KOPT-K1 (cell line): ENCODE measurements around the gene TBC1D10B.
A peak's percentile ranks its signal among the peaks of the same experiment; 100 is the strongest.

Experiments used
- H3K27ac ChIP-seq: fragments of 200-600 bp; sonication (generic); 2 replicates; pipeline ENCODE4 v1.5.1; 2016; ENCODE audit warnings: antibody characterized with exemption, mild to moderate bottlenecking, low read depth, low read length; ENCODE audit not compliant: poor library complexity, severe bottlenecking
- H3K36me3 ChIP-seq: fragments of 200-600 bp; sonication (generic); 2 replicates; pipeline ENCODE4 v1.5.1; 2017; ENCODE audit warnings: antibody characterized with exemption, mild to moderate bottlenecking, low read length, moderate library complexity; ENCODE audit not compliant: insufficient read depth
- H3K9me3 ChIP-seq: fragments of 200-600 bp; sonication (generic); 2 replicates; pipeline ENCODE4 v1.5.1; 2017; ENCODE audit warnings: antibody characterized with exemption, low read length, mild to moderate bottlenecking; ENCODE audit not compliant: insufficient read depth, poor library complexity, severe bottlenecking

Gene TBC1D10B

GRCh38 chr16:30356401-30357084 lies 13.8 kb downstream of the TBC1D10B start:
- Histone ChIP-seq H3K36me3 (peaks cover 77% of the 10 kb centered on the region), H3K9me3 (no peaks in the 10 kb centered on the region), H3K27ac (peak overlapping the region; percentile 74)

GRCh38 chr16:30355954-30356308 lies 14.4 kb downstream of the TBC1D10B start:
- Histone ChIP-seq H3K9me3 (no peaks in the 10 kb centered on the region), H3K36me3 (peaks cover 77% of the 10 kb centered on the region), H3K27ac (peak overlapping the region; percentile 74)

- peak within 1 kb of the TSS; percentile 74 for H3K27ac ChIP-seq
- peaks cover 77% of the 10 kb centered on the region for H3K36me3 ChIP-seq
- no peaks in the 10 kb centered on the region for H3K9me3 ChIP-seq
Observed at GRCh38 chr16:30355144-30355953, 14.9 kb downstream of the TBC1D10B start, which contains the start of gene CD2BP2. Gene CD2BP2, minus strand, starts transcription at chr16:30355308. Its CDS starts 627 bp downstream, at chr16:30354681.

GRCh38 chr16:30354423-30355143 lies 15.7 kb downstream of the TBC1D10B start:
- Histone ChIP-seq H3K9me3 (no peaks in the 10 kb centered on the region), H3K36me3 (peaks cover 77% of the 10 kb centered on the region), H3K27ac (peak overlapping the region; percentile 74)

GRCh38 chr16:30353438-30354129 lies 16.7 kb downstream of the TBC1D10B start:
- no peaks in the 10 kb centered on the region for H3K9me3 ChIP-seq
- H3K27ac ChIP-seq: peak overlapping the region; percentile 74
- H3K36me3 ChIP-seq: peaks cover 74% of the 10 kb centered on the region

- Histone ChIP-seq H3K27ac (no peak overlapping the region), H3K36me3 (peaks cover 66% of the 10 kb centered on the region), H3K9me3 (no peaks in the 10 kb centered on the region)
Observed at GRCh38 chr16:30352488-30353401, 17.5 kb downstream of the TBC1D10B start.

- H3K9me3 ChIP-seq: no peaks in the 10 kb centered on the region
- no peak overlapping the region for H3K27ac ChIP-seq
- peaks cover 56% of the 10 kb centered on the region for H3K36me3 ChIP-seq
Observed at GRCh38 chr16:30351586-30352419, 18.5 kb downstream of the TBC1D10B start.

- Histone ChIP-seq H3K36me3 (peaks cover 52% of the 10 kb centered on the region), H3K9me3 (no peaks in the 10 kb centered on the region), H3K27ac (no peak overlapping the region)
Observed at GRCh38 chr16:30351001-30351441, 19.3 kb downstream of the TBC1D10B start.

- no peak overlapping the region for H3K27ac ChIP-seq
- H3K36me3 ChIP-seq: peaks cover 52% of the 10 kb centered on the region
- H3K9me3 ChIP-seq: no peaks in the 10 kb centered on the region
Observed at GRCh38 chr16:30350134-30350871, 20.0 kb downstream of the TBC1D10B start.

- no peaks in the 10 kb centered on the region for H3K9me3 ChIP-seq
- peaks cover 52% of the 10 kb centered on the region for H3K36me3 ChIP-seq
- no peak overlapping the region for H3K27ac ChIP-seq
Observed at GRCh38 chr16:30349675-30350074, 20.6 kb downstream of the TBC1D10B start.

- H3K9me3 ChIP-seq: no peaks in the 10 kb centered on the region
- H3K27ac ChIP-seq: no peak overlapping the region
- H3K36me3 ChIP-seq: peaks cover 51% of the 10 kb centered on the region
Observed at GRCh38 chr16:30348929-30349328, 21.4 kb downstream of the TBC1D10B start.

- Histone ChIP-seq H3K9me3 (no peaks in the 10 kb centered on the region), H3K27ac (no peak overlapping the region), H3K36me3 (peaks cover 43% of the 10 kb centered on the region)
Observed at GRCh38 chr16:30348113-30348512, 22.2 kb downstream of the TBC1D10B start.

GRCh38 chr16:30346286-30346685 lies 24.0 kb downstream of the TBC1D10B start:
- no peaks in the 10 kb centered on the region for H3K9me3 ChIP-seq
- H3K27ac ChIP-seq: no peak overlapping the region
- peaks cover 24% of the 10 kb centered on the region for H3K36me3 ChIP-seq
